Mucosa of stomach (tissue), 1 donor: ENCODE measurements around the gene EPM2A.

ENCODE experiments used
- H3K27me3 ChIP-seq: one replicate; pipeline ENCODE4 v1.7.0; 2013; ENCODE audit warnings: mild to moderate bottlenecking, low read length; ENCODE audit not compliant: control insufficient read depth, insufficient read depth
- H3K36me3 ChIP-seq: one replicate; pipeline ENCODE4 v1.7.0; 2013; ENCODE audit warnings: low read length; ENCODE audit not compliant: control insufficient read depth, insufficient read depth
- H3K4me1 ChIP-seq: one replicate; pipeline ENCODE4 v1.7.0; 2013; ENCODE audit warnings: mild to moderate bottlenecking, low read length; ENCODE audit not compliant: control insufficient read depth, insufficient read depth
- H3K4me3 ChIP-seq: one replicate; pipeline ENCODE4 v1.7.0; 2013; ENCODE audit warnings: low read length
- H3K9ac ChIP-seq: one replicate; pipeline ENCODE4 v1.7.0; 2013; ENCODE audit warnings: mild to moderate bottlenecking, low read length, moderate library complexity
- H3K9me3 ChIP-seq: one replicate; pipeline ENCODE4 v1.7.0; 2013; ENCODE audit warnings: mild to moderate bottlenecking, low read length, moderate library complexity; ENCODE audit not compliant: control insufficient read depth
- donor health status: Pancreatic carcinoma.

The EPM2A gene

GRCh38 chr6:145627451-145627850, 107.9 kb downstream of the EPM2A start:
- no peak overlapping the region for H3K9ac ChIP-seq
- no peaks in the 10 kb centered on the region for H3K36me3 ChIP-seq
- no peaks in the 10 kb centered on the region for H3K27me3 ChIP-seq
- no peaks in the 10 kb centered on the region for H3K9me3 ChIP-seq
- no peak overlapping the region for H3K4me3 ChIP-seq
- H3K4me1 ChIP-seq, result no peaks in the 10 kb centered on the region

GRCh38 chr6:145626857-145627256, 108.5 kb downstream of the EPM2A start:
- H3K36me3 ChIP-seq, result no peaks in the 10 kb centered on the region
- H3K27me3 ChIP-seq, result no peaks in the 10 kb centered on the region
- H3K4me1 ChIP-seq, result no peaks in the 10 kb centered on the region
- H3K9me3 ChIP-seq, result no peaks in the 10 kb centered on the region
- H3K4me3 ChIP-seq, result no peak overlapping the region
- no peak overlapping the region for H3K9ac ChIP-seq

- Histone ChIP-seq H3K9ac (no peak overlapping the region), H3K36me3 (no peaks in the 10 kb centered on the region), H3K4me3 (no peak overlapping the region), H3K4me1 (no peaks in the 10 kb centered on the region), H3K27me3 (no peaks in the 10 kb centered on the region), H3K9me3 (no peaks in the 10 kb centered on the region)
Measured at GRCh38 chr6:145623231-145623630, 112.1 kb downstream of the EPM2A start.

- no peak overlapping the region for H3K9ac ChIP-seq
- no peaks in the 10 kb centered on the region for H3K9me3 ChIP-seq
- H3K4me3 ChIP-seq, result no peak overlapping the region
- H3K27me3 ChIP-seq, result no peaks in the 10 kb centered on the region
- no peaks in the 10 kb centered on the region for H3K36me3 ChIP-seq
- no peaks in the 10 kb centered on the region for H3K4me1 ChIP-seq
Measured at GRCh38 chr6:145621776-145622175, 113.5 kb downstream of the EPM2A start.

- Histone ChIP-seq H3K4me3 (no peak overlapping the region), H3K9ac (no peak overlapping the region), H3K27me3 (no peaks in the 10 kb centered on the region), H3K4me1 (no peaks in the 10 kb centered on the region), H3K9me3 (no peaks in the 10 kb centered on the region), H3K36me3 (no peaks in the 10 kb centered on the region)
Measured at GRCh38 chr6:145620088-145620487, 115.2 kb downstream of the EPM2A start.

- Histone ChIP-seq H3K9ac (no peak overlapping the region), H3K27me3 (no peaks in the 10 kb centered on the region), H3K9me3 (no peaks in the 10 kb centered on the region), H3K4me1 (no peaks in the 10 kb centered on the region), H3K36me3 (no peaks in the 10 kb centered on the region), H3K4me3 (no peak overlapping the region)
Measured at GRCh38 chr6:145609521-145609920, 125.8 kb downstream of the EPM2A start.

GRCh38 chr6:145608850-145609249, 126.5 kb downstream of the EPM2A start:
- no peaks in the 10 kb centered on the region for H3K27me3 ChIP-seq
- no peaks in the 10 kb centered on the region for H3K9me3 ChIP-seq
- H3K4me1 ChIP-seq, result no peaks in the 10 kb centered on the region
- no peak overlapping the region for H3K9ac ChIP-seq
- no peak overlapping the region for H3K4me3 ChIP-seq
- H3K36me3 ChIP-seq, result no peaks in the 10 kb centered on the region

- Histone ChIP-seq H3K9me3 (no peaks in the 10 kb centered on the region), H3K27me3 (no peaks in the 10 kb centered on the region), H3K4me3 (no peak overlapping the region), H3K4me1 (no peaks in the 10 kb centered on the region), H3K9ac (no peak overlapping the region), H3K36me3 (no peaks in the 10 kb centered on the region)
Measured at GRCh38 chr6:145603991-145604390, 131.3 kb downstream of the EPM2A start.

- Histone ChIP-seq H3K27me3 (no peaks in the 10 kb centered on the region), H3K9me3 (no peaks in the 10 kb centered on the region), H3K4me3 (no peak overlapping the region), H3K36me3 (no peaks in the 10 kb centered on the region), H3K4me1 (no peaks in the 10 kb centered on the region), H3K9ac (no peak overlapping the region)
Measured at GRCh38 chr6:145603424-145603833, 131.9 kb downstream of the EPM2A start.

GRCh38 chr6:145602726-145603326, 132.5 kb downstream of the EPM2A start:
- no peak overlapping the region for H3K4me3 ChIP-seq
- no peaks in the 10 kb centered on the region for H3K4me1 ChIP-seq
- no peaks in the 10 kb centered on the region for H3K36me3 ChIP-seq
- no peaks in the 10 kb centered on the region for H3K9me3 ChIP-seq
- no peak overlapping the region for H3K9ac ChIP-seq
- H3K27me3 ChIP-seq, result no peaks in the 10 kb centered on the region

GRCh38 chr6:145601397-145601796, 133.9 kb downstream of the EPM2A start:
- no peak overlapping the region for H3K9ac ChIP-seq

GRCh38 chr6:145600299-145600698, 135.0 kb downstream of the EPM2A start:
- no peaks in the 10 kb centered on the region for H3K4me1 ChIP-seq
- H3K9me3 ChIP-seq, result no peaks in the 10 kb centered on the region
- H3K9ac ChIP-seq, result no peak overlapping the region

More at GRCh38 chr6:145601397-145601796, 133.9 kb downstream of the EPM2A start:
- H3K36me3 ChIP-seq, result no peaks in the 10 kb centered on the region
- H3K27me3 ChIP-seq, result no peaks in the 10 kb centered on the region
- no peaks in the 10 kb centered on the region for H3K9me3 ChIP-seq
- H3K4me3 ChIP-seq, result no peak overlapping the region
- H3K4me1 ChIP-seq, result no peaks in the 10 kb centered on the region

GRCh38 chr6:145588981-145589380, 146.3 kb downstream of the EPM2A start:
- H3K36me3 ChIP-seq, result no peaks in the 10 kb centered on the region
- H3K9me3 ChIP-seq, result no peaks in the 10 kb centered on the region
- no peak overlapping the region for H3K4me3 ChIP-seq
- H3K27me3 ChIP-seq, result no peaks in the 10 kb centered on the region
- no peak overlapping the region for H3K9ac ChIP-seq
- no peaks in the 10 kb centered on the region for H3K4me1 ChIP-seq

More at GRCh38 chr6:145600299-145600698, 135.0 kb downstream of the EPM2A start:
- H3K27me3 ChIP-seq, result no peaks in the 10 kb centered on the region
- no peaks in the 10 kb centered on the region for H3K36me3 ChIP-seq
- no peak overlapping the region for H3K4me3 ChIP-seq
